HL-60 (cell line): ENCODE measurements around the gene PRKCE.

Experiments used
- DNase-seq, 2 experiments: peaks; one replicate each; pipeline ENCODE4 v3.0.0-alpha.2; 2010 to 2020; ENCODE audit warnings: low read depth in 1 of 2, low spot score in 1 of 2
- H3K27ac ChIP-seq: fragments of 250-450 bp; sonication (Bioruptor Pico); replicated peaks from 2 replicates; pipeline ENCODE4 v1.5.1; 2020; ENCODE audit warnings: mild to moderate bottlenecking, moderate library complexity
- H3K27me3 ChIP-seq: fragments of 250-450 bp; sonication (Bioruptor Pico); 2 replicates; pipeline ENCODE4 v1.5.1; 2021; ENCODE audit warnings: mild to moderate bottlenecking, moderate library complexity; ENCODE audit not compliant: insufficient read depth, poor library complexity, severe bottlenecking
- H3K4me3 ChIP-seq: replicated peaks from 2 replicates; pipeline ENCODE4 v1.5.1; 2011; ENCODE audit warnings: mild to moderate bottlenecking, control low read depth, low read length; ENCODE audit not compliant: insufficient read depth
- GABPA ChIP-seq: IDR thresholded peaks from 2 replicates; pipeline ENCODE4 v1.6.1; 2012; ENCODE audit warnings: low read depth
- POLR2AphosphoS5 ChIP-seq: IDR thresholded peaks from 2 replicates; pipeline ENCODE4 v1.6.1; 2012; ENCODE audit warnings: low read depth
- SPI1 ChIP-seq: IDR thresholded peaks from 2 replicates; pipeline ENCODE4 v1.6.1; 2012; ENCODE audit warnings: low read depth, mild to moderate bottlenecking, borderline replicate concordance
- TF ChIP-seq, protein P1 (sequence below): IDR thresholded peaks from one replicate; pipeline ENCODE4 v1.5.1; 2011; ENCODE audit warnings: low read length, control low read depth, inconsistent platforms; ENCODE audit not compliant: insufficient read depth
- TF ChIP-seq, protein P2 (sequence below): IDR thresholded peaks from 2 replicates; pipeline ENCODE4 v1.6.1; 2012; ENCODE audit warnings: low read depth; ENCODE audit not compliant: insufficient replicate concordance

Gene PRKCE

DNA sequence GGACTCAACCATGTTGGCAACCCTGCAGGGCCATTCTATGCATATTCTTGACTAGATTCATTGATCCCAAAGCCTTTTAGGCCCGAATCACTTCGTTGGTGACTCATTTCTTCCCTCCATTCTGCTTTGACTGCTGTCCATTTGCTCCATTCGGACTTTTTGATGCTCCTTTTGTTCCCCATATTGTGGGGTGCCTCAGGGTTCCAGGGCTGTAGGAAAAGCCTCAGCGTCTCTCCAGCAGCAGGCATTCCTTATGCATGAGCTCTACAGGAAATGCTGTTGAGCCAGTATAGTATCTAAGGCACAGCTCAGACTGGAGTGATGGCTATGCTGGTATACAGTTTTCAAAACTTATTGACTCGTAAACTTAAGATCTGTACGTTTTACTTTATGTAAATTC lies 292.6 kb downstream of the PRKCE start:
- H3K27ac ChIP-seq = no peak overlapping the region
- no peak for DNase-seq
- H3K4me3 ChIP-seq = no peak overlapping the region
- TF ChIP-seq SPI1 (no peak), GABPA (no peak)
- H3K27me3 ChIP-seq = no peaks in the 10 kb centered on the region

GRCh38 chr2:45945302-45945717 lies 293.8 kb downstream of the PRKCE start:
- H3K4me3 ChIP-seq = no peak overlapping the region
- H3K27me3 ChIP-seq = no peaks in the 10 kb centered on the region
- no peak overlapping the region for H3K27ac ChIP-seq
- DNase-seq = no peak
- TF ChIP-seq SPI1 (no peak), GABPA (no peak), POLR2AphosphoS5 (no peak)
- TF ChIP-seq, protein P1, sequence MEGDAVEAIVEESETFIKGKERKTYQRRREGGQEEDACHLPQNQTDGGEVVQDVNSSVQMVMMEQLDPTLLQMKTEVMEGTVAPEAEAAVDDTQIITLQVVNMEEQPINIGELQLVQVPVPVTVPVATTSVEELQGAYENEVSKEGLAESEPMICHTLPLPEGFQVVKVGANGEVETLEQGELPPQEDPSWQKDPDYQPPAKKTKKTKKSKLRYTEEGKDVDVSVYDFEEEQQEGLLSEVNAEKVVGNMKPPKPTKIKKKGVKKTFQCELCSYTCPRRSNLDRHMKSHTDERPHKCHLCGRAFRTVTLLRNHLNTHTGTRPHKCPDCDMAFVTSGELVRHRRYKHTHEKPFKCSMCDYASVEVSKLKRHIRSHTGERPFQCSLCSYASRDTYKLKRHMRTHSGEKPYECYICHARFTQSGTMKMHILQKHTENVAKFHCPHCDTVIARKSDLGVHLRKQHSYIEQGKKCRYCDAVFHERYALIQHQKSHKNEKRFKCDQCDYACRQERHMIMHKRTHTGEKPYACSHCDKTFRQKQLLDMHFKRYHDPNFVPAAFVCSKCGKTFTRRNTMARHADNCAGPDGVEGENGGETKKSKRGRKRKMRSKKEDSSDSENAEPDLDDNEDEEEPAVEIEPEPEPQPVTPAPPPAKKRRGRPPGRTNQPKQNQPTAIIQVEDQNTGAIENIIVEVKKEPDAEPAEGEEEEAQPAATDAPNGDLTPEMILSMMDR = no peak
- TF ChIP-seq, protein P2, sequence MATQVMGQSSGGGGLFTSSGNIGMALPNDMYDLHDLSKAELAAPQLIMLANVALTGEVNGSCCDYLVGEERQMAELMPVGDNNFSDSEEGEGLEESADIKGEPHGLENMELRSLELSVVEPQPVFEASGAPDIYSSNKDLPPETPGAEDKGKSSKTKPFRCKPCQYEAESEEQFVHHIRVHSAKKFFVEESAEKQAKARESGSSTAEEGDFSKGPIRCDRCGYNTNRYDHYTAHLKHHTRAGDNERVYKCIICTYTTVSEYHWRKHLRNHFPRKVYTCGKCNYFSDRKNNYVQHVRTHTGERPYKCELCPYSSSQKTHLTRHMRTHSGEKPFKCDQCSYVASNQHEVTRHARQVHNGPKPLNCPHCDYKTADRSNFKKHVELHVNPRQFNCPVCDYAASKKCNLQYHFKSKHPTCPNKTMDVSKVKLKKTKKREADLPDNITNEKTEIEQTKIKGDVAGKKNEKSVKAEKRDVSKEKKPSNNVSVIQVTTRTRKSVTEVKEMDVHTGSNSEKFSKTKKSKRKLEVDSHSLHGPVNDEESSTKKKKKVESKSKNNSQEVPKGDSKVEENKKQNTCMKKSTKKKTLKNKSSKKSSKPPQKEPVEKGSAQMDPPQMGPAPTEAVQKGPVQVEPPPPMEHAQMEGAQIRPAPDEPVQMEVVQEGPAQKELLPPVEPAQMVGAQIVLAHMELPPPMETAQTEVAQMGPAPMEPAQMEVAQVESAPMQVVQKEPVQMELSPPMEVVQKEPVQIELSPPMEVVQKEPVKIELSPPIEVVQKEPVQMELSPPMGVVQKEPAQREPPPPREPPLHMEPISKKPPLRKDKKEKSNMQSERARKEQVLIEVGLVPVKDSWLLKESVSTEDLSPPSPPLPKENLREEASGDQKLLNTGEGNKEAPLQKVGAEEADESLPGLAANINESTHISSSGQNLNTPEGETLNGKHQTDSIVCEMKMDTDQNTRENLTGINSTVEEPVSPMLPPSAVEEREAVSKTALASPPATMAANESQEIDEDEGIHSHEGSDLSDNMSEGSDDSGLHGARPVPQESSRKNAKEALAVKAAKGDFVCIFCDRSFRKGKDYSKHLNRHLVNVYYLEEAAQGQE = no peak

- no peak for DNase-seq
- TF ChIP-seq, protein P1 = no peak
- TF ChIP-seq GABPA (no peak), SPI1 (no peak), POLR2AphosphoS5 (no peak)
- TF ChIP-seq, protein P2 = no peak
- no peaks in the 10 kb centered on the region for H3K27me3 ChIP-seq
- no peak overlapping the region for H3K27ac ChIP-seq
- no peak overlapping the region for H3K4me3 ChIP-seq
Observed at GRCh38 chr2:45946023-45946422, 294.5 kb downstream of the PRKCE start.

- TF ChIP-seq, protein P2 = no peak
- TF ChIP-seq, protein P1 = no peak
- TF ChIP-seq POLR2AphosphoS5 = no peak
- no peak for TF ChIP-seq GABPA
- TF ChIP-seq SPI1 = no peak
- DNase-seq = no peak
- Histone ChIP-seq H3K27me3 (no peaks in the 10 kb centered on the region), H3K4me3 (no peak overlapping the region), H3K27ac (no peak overlapping the region)
Observed at GRCh38 chr2:45950606-45951005, 299.1 kb downstream of the PRKCE start.
